ENCODE results near the gene NENF. TPM values are rescaled to one million over a fixed set of nuclear protein-coding genes. Genes with fewer than 3 reads are reported as not detected.

The NENF gene
- total RNA-seq, 2 experiments from 2014 or later, result 21.2 to 22.4 TPM

- Histone ChIP-seq H3K36me3 (ENCODE audit: insufficient read depth, low read length) (no peaks in the 10 kb centered on the region), H3K27ac (ENCODE audit: low read depth in 1 of 2, low read length in 2 of 2) (no peak overlapping the region), H3K4me3 (ENCODE audit: low read length) (no peak overlapping the region), H3K9me3 (ENCODE audit: control insufficient read depth in 1 of 2, insufficient read depth in 1 of 2, low read length in 2 of 2) (no peaks in the 10 kb centered on the region), H3K4me1 (ENCODE audit: insufficient read depth, low read length) (no peaks in the 10 kb centered on the region), H3K27me3 (ENCODE audit: control insufficient read depth in 1 of 2, insufficient read depth in 2 of 2, low read length in 2 of 2) (no peaks in the 10 kb centered on the region)
- intact Hi-C loops (cut with DNase I, micrococcal nuclease), result no loop called here
- Mint-ChIP-seq H3K4me1 (ENCODE audit: low read depth) (no peaks in the 10 kb centered on the region), H3K27ac (no peak overlapping the region), H3K36me3 (ENCODE audit: low read depth) (no peaks in the 10 kb centered on the region), H3K4me3 (no peak overlapping the region), H3K27me3 (no peaks in the 10 kb centered on the region), H3K9me3 (no peaks in the 10 kb centered on the region)
- ChIA-PET POLR2A (no interaction called here), CTCF (no interaction called here)
- DNase-seq, result no peak
- no peak for TF ChIP-seq CTCF (IDR thresholded peaks at IDR 0.05)
- no peak for ATAC-seq (ENCODE audit: poor library complexity)
These were observed 37.3 kb downstream of the NENF start for GRCh38 chr1:212470059-212470458.

GRCh38 chr1:212471286-212471685, 38.6 kb downstream of the NENF start:
- CTCF ChIA-PET, result no interaction called here
- no peak for DNase-seq
- no peak for ATAC-seq (ENCODE audit: poor library complexity)

GRCh38 chr1:212471891-212472675, 39.4 kb downstream of the NENF start:
- Mint-ChIP-seq H3K4me1 (ENCODE audit: low read depth) (peaks cover 2% of the 10 kb centered on the region), H3K36me3 (ENCODE audit: low read depth) (no peaks in the 10 kb centered on the region), H3K9me3 (no peaks in the 10 kb centered on the region), H3K27me3 (peaks cover 9% of the 10 kb centered on the region), H3K4me3 (no peak overlapping the region), H3K27ac (no peak overlapping the region)
- Histone ChIP-seq H3K4me1 (ENCODE audit: insufficient read depth, low read length) (peaks cover 1% of the 10 kb centered on the region), H3K36me3 (ENCODE audit: insufficient read depth, low read length) (no peaks in the 10 kb centered on the region), H3K27me3 (ENCODE audit: control insufficient read depth in 1 of 2, insufficient read depth in 2 of 2, low read length in 2 of 2) (no peaks in the 10 kb centered on the region), H3K4me3 (ENCODE audit: low read length) (no peak overlapping the region), H3K27ac (ENCODE audit: low read depth in 1 of 2, low read length in 2 of 2) (no peak overlapping the region), H3K9me3 (ENCODE audit: control insufficient read depth in 1 of 2, insufficient read depth in 1 of 2, low read length in 2 of 2) (no peaks in the 10 kb centered on the region)
- POLR2A ChIA-PET, result no interaction called here
- no peak for DNase-seq
- intact Hi-C loops (cut with DNase I, micrococcal nuclease), result no loop called here
- no peak for TF ChIP-seq CTCF (IDR thresholded peaks at IDR 0.05)
- CTCF ChIA-PET, result no interaction called here
- ATAC-seq (ENCODE audit: poor library complexity), result no peak

More at GRCh38 chr1:212471286-212471685, 38.6 kb downstream of the NENF start:
- Mint-ChIP-seq H3K4me3 (no peak overlapping the region), H3K4me1 (ENCODE audit: low read depth) (no peaks in the 10 kb centered on the region), H3K27me3 (peaks cover 6% of the 10 kb centered on the region), H3K9me3 (no peaks in the 10 kb centered on the region), H3K27ac (no peak overlapping the region), H3K36me3 (ENCODE audit: low read depth) (no peaks in the 10 kb centered on the region)
- no peaks in the 10 kb centered on the region for H3K36me3 ChIP-seq (ENCODE audit: insufficient read depth, low read length)
- no peaks in the 10 kb centered on the region for H3K9me3 ChIP-seq (ENCODE audit: control insufficient read depth in 1 of 2, insufficient read depth in 1 of 2, low read length in 2 of 2)
- no peak overlapping the region for H3K27ac ChIP-seq (ENCODE audit: low read depth in 1 of 2, low read length in 2 of 2)
- TF ChIP-seq CTCF (IDR thresholded peaks at IDR 0.05), result no peak
- H3K27me3 ChIP-seq (ENCODE audit: control insufficient read depth in 1 of 2, insufficient read depth in 2 of 2, low read length in 2 of 2), result no peaks in the 10 kb centered on the region
- no peak overlapping the region for H3K4me3 ChIP-seq (ENCODE audit: low read length)
- POLR2A ChIA-PET, result no interaction called here
- H3K4me1 ChIP-seq (ENCODE audit: insufficient read depth, low read length), result no peaks in the 10 kb centered on the region
- intact Hi-C loops (cut with DNase I, micrococcal nuclease), result no loop called here
